GM18505 (cell line): ENCODE measurements around the gene CD44.

Experiments
- ATAC-seq: cut with Tn5 transposase; IDR thresholded peaks from one replicate; pipeline ENCODE4 v1.9.1; 2021; ENCODE audit not compliant: unreplicated experiment
- POLR2A ChIP-seq: IDR thresholded peaks from 4 replicates; pipeline ENCODE4 v1.6.1; 2011; ENCODE audit warnings: borderline replicate concordance; ENCODE audit not compliant: insufficient read depth, insufficient read length; ENCODE audit errors: extremely low read depth

The CD44 gene

DNA sequence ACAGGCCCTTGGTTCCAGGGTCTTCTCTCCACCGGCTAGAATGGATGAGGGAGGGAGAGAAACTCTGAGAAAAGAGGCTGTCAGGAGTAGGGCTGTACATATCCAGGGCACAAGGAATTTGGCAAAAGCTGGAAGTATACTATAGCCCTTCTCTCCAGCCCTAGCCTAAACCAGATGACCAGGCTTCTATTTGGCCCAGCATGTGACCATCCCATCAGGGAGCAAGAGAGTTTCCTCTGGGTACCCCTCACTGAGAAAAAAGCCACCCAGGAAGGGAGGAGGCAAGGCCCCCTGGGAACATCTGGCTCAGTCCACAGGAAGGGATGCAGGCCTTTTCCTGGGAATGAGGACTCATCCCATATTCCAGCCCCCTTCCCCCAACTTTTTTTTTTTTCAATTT lies 8.3 kb downstream of the CD44 start:
- TF ChIP-seq POLR2A = no peak
- ATAC-seq = no peak

DNA sequence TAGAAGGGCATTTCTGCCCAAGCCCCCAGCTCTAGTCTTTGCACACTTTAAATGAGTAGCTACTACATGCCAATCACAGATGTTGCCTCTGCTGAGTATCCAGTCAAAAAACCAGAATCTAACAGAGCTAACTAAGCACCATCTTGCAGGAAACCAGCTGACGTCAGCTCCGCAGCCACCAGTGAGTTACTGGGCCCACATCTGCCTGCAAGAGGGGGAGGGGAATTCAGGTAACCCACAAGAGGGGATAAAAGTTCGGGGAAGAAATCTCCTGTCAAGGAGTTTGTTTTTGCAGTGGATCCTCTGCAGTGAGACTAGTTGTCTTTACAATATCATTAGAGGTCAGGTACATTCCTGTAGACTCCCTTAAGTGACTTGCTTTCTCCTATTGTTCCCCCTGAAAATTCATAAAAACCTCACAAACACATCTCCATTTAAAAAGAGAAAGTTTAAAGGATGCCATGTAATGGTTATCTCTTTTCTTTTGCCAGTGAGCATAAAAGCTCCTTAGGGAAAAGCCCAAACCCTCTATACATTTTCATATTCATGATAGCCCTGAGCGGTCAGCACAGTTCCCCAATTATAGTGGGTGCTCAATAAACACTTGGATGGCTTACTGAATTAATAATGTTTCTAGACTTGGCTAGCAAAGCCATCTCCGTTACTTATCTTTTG lies 9.3 kb downstream of the CD44 start:
- TF ChIP-seq POLR2A = no peak
- ATAC-seq = no peak

- ATAC-seq = no peak
- no peak for TF ChIP-seq POLR2A
These were observed 11.5 kb downstream of the CD44 start for GRCh38 chr11:35150454-35150853.

- no peak for TF ChIP-seq POLR2A
- no peak for ATAC-seq
These were observed 12.3 kb downstream of the CD44 start for GRCh38 chr11:35151241-35151640.

GRCh38 chr11:35151683-35152280 lies 12.8 kb downstream of the CD44 start:
- ATAC-seq = no peak
- no peak for TF ChIP-seq POLR2A

DNA sequence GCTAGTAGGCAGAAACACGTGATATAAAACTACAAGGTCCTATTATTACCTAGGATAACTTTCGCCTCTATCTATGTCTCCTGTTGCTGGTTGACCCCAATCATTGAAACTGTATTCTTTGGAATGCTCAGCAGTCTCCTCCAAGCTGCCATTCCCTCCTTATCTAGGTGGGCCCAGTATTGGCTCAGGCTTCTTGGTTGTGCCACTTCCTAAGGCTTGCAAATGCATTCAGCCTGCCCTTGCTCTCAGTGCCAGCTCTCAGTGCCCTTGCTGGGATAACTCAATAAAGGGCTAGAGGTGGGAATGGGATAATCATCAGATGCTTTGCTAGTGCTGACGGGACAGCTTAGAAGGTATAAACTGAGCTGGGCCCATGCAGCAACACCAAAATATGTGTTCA lies 13.6 kb downstream of the CD44 start:
- TF ChIP-seq POLR2A = no peak

DNA sequence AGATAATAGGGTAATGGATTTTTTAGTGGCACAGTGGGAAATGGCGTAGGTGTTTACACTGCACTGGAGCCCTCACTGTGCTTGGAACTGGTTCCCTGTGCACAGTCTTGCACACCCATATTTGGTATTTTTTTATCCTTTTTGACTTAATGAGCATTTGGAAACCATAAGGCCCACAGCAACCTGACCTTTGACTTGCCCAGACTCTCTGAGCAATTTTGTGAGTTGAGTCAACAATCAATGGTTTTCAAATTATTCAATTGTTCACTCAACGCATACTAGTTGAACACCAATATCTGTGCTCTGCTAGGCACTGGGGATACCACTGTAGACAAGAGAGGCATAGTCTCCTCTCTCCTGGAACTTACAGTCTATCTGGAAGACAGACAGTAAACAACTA lies 14.3 kb downstream of the CD44 start:
- no peak for TF ChIP-seq POLR2A
- no peak for ATAC-seq

More for the DNA sequence above, 13.6 kb downstream of the CD44 start:
- ATAC-seq = no peak

GRCh38 chr11:35154952-35155351 lies 16.0 kb downstream of the CD44 start:
- ATAC-seq = no peak
- no peak for TF ChIP-seq POLR2A

- no peak for TF ChIP-seq POLR2A
- ATAC-seq = no peak
These were observed 16.7 kb downstream of the CD44 start for GRCh38 chr11:35155677-35156076.

GRCh38 chr11:35157814-35158700 lies 19.1 kb downstream of the CD44 start:
- TF ChIP-seq POLR2A = no peak
- ATAC-seq = no peak

GRCh38 chr11:35158701-35159510 lies 19.9 kb downstream of the CD44 start:
- peak; percentile 8 for TF ChIP-seq POLR2A
- ATAC-seq = no peak

- TF ChIP-seq POLR2A = no peak
- no peak for ATAC-seq
These were observed 21.4 kb downstream of the CD44 start for GRCh38 chr11:35160246-35160824.
